ENCODE results near the gene HIVEP1. TPM values are rescaled to one million over a fixed set of nuclear protein-coding genes. Genes with fewer than 3 reads are reported as not detected.

HIVEP1 gene
- total and polyA plus RNA-seq, 4 donors: 2.7 to 27.2 (median 6.2) TPM

- H3K36me3 ChIP-seq (ENCODE audit: control insufficient read depth in 4 of 4, insufficient read depth in 3 of 4, low read depth in 1 of 4, low read length in 3 of 4): peaks cover 0 to 26% (median 16%) of the 10 kb centered on the region in 4 donors
- no peak overlapping the region for H3K27ac ChIP-seq (ENCODE audit: low read depth in 1 of 2, low read length in 2 of 2)
- H3K9me3 ChIP-seq (ENCODE audit: control insufficient read depth in 4 of 4, low read length in 3 of 4): no peaks in the 10 kb centered on the region
- no peak overlapping the region for H3K4me3 ChIP-seq (ENCODE audit: low read depth in 1 of 3, low read length in 3 of 3)
- DNase-seq (ENCODE audit: low spot score): no peak
- no peaks in the 10 kb centered on the region for H3K27me3 ChIP-seq (ENCODE audit: control insufficient read depth in 4 of 4, insufficient read depth in 4 of 4, low read length in 3 of 4)
- H3K4me1 ChIP-seq (ENCODE audit: control insufficient read depth in 4 of 4, insufficient read depth in 4 of 4, low read length in 3 of 4): no peaks in the 10 kb centered on the region
- 97% methylated on average over 1 of the region's 1 CpG for WGBS
- no peak overlapping the region for H3K9ac ChIP-seq (ENCODE audit: low read depth in 1 of 2, low read length in 2 of 2)
- TF ChIP-seq JUND (IDR thresholded peaks at IDR 0.05) (no peak), CTCF (IDR thresholded peaks at IDR 0.05; ENCODE audit: low read depth, low read length, missing input control) (no peak), RAD21 (IDR thresholded peaks at IDR 0.05) (no peak), TAF1 (conservative IDR thresholded peaks at IDR 0.05) (no peak), HNF4A (conservative IDR thresholded peaks at IDR 0.05) (no peak), SP1 (IDR thresholded peaks at IDR 0.05) (no peak), MAX (IDR thresholded peaks at IDR 0.05) (no peak), FOXA2 (IDR thresholded peaks at IDR 0.05) (no peak), HNF4G (IDR thresholded peaks at IDR 0.05) (no peak), NR2F2 (IDR thresholded peaks at IDR 0.05) (no peak), REST (IDR thresholded peaks at IDR 0.05) (no peak), ATF3 (IDR thresholded peaks at IDR 0.05) (no peak), YY1 (IDR thresholded peaks at IDR 0.05) (no peak), FOXA1 (IDR thresholded peaks at IDR 0.05) (no peak), RXRA (IDR thresholded peaks at IDR 0.05) (no peak), ZBTB33 (IDR thresholded peaks at IDR 0.05) (no peak), GABPA (IDR thresholded peaks at IDR 0.05 in 1 of 2, conservative IDR thresholded peaks at IDR 0.05 in 1 of 2) (no peak), EGR1 (IDR thresholded peaks at IDR 0.05; ENCODE audit: low read depth in 2 of 2) (no peak)
Observed at GRCh38 chr6:12126051-12126450, 113.9 kb downstream of the HIVEP1 start.
